ENCODE data around the gene KY. TPM values are rescaled to one million over a fixed set of nuclear protein-coding genes. Genes with fewer than 3 reads are reported as not detected.

Gene KY
- total RNA-seq, 1 experiment from 2014 or later, result not detected

DNA sequence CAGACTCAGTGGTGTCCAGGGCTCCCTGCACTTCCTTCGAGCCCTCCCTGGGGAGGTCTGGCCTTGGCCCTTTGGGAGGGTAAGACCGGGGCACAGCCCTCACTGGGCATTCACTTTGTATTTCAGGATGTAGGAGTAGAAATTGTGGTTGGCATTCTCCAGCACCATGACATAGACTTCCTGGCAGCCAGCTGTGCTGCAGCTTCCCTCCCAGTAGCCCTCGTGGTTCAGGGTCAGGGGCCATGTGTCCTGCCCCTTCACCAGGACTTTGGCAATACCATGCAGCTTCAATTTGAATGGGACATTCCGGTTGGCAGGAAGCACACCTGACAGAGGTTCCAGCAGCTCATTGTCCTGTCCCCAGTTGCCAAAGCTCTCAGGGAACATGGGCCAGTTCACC, 47.3 kb downstream of the KY start:
- H3K4me3 ChIP-seq (ENCODE audit: low read depth, low read length, poor library complexity, severe bottlenecking), result no peak overlapping the region
- DNase-seq (ENCODE audit: low spot score), result no peak
- ChIA-PET CTCF (no interaction called here), POLR2A (ENCODE audit: low non-redundant PET) (no interaction called here)
- peaks cover 20% of the 10 kb centered on the region for H3K4me1 ChIP-seq (ENCODE audit: insufficient read depth, low read length, poor library complexity, severe bottlenecking)
- TF ChIP-seq, protein P1, sequence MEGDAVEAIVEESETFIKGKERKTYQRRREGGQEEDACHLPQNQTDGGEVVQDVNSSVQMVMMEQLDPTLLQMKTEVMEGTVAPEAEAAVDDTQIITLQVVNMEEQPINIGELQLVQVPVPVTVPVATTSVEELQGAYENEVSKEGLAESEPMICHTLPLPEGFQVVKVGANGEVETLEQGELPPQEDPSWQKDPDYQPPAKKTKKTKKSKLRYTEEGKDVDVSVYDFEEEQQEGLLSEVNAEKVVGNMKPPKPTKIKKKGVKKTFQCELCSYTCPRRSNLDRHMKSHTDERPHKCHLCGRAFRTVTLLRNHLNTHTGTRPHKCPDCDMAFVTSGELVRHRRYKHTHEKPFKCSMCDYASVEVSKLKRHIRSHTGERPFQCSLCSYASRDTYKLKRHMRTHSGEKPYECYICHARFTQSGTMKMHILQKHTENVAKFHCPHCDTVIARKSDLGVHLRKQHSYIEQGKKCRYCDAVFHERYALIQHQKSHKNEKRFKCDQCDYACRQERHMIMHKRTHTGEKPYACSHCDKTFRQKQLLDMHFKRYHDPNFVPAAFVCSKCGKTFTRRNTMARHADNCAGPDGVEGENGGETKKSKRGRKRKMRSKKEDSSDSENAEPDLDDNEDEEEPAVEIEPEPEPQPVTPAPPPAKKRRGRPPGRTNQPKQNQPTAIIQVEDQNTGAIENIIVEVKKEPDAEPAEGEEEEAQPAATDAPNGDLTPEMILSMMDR (conservative IDR thresholded peaks at IDR 0.05; ENCODE audit: low read depth, low read length), result no peak
- TF ChIP-seq EZH2 (IDR thresholded peaks at IDR 0.05; ENCODE audit: borderline replicate concordance, low read depth, low read length, poor library complexity, severe bottlenecking), result no peak
- no peak overlapping the region for H3K27ac ChIP-seq (ENCODE audit: low read depth, low read length, poor library complexity, severe bottlenecking)
- no TSS peak for BruUV-seq (replicated peaks)
- H3K27me3 ChIP-seq (replicated peaks; ENCODE audit: insufficient read depth, low read depth, low read length, poor library complexity), result peaks cover 7% of the 10 kb centered on the region
- no peaks in the 10 kb centered on the region for H3K9me3 ChIP-seq (ENCODE audit: low read depth, low read length, poor library complexity, severe bottlenecking)
- intact Hi-C loops (cut with micrococcal nuclease; ENCODE audit: unreplicated experiment), result loop anchor here (5.0 kb wide), 1 partner anchor 899 kb away; no protein-coding TSS in a partner anchor
- no peaks in the 10 kb centered on the region for H3K36me3 ChIP-seq (ENCODE audit: insufficient read depth, low read length, poor library complexity, severe bottlenecking)

DNA sequence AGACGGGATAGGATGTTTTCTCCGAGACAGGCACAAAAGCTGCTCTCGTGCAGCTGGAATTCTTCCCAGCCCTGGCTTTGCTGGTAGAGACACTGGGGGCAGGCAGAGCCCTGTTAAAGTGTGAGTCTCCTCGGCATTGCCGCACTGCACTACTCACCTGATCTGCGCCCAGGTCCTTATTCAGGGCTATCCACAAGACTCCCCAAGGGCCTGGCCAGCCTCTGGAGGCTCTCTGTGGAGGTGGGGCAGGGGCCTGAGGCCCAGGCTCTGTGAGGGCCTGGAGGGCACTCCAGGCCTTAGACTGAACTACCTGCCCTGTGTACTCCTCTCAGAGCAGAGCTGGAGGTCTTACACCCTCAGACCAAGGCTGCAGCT, 48.4 kb downstream of the KY start:
- BruUV-seq (replicated peaks), result no TSS peak
- TF ChIP-seq, protein P1 (conservative IDR thresholded peaks at IDR 0.05; ENCODE audit: low read depth, low read length), result no peak
- TF ChIP-seq EZH2 (IDR thresholded peaks at IDR 0.05; ENCODE audit: borderline replicate concordance, low read depth, low read length, poor library complexity, severe bottlenecking), result no peak
- DNase-seq (ENCODE audit: low spot score), result no peak
- Histone ChIP-seq H3K4me3 (ENCODE audit: low read depth, low read length, poor library complexity, severe bottlenecking) (no peak overlapping the region), H3K4me1 (ENCODE audit: insufficient read depth, low read length, poor library complexity, severe bottlenecking) (peaks cover 20% of the 10 kb centered on the region), H3K36me3 (ENCODE audit: insufficient read depth, low read length, poor library complexity, severe bottlenecking) (no peaks in the 10 kb centered on the region), H3K9me3 (ENCODE audit: low read depth, low read length, poor library complexity, severe bottlenecking) (no peaks in the 10 kb centered on the region), H3K27me3 (replicated peaks; ENCODE audit: insufficient read depth, low read depth, low read length, poor library complexity) (peaks cover 7% of the 10 kb centered on the region), H3K27ac (ENCODE audit: low read depth, low read length, poor library complexity, severe bottlenecking) (no peak overlapping the region)
- intact Hi-C loops (cut with micrococcal nuclease; ENCODE audit: unreplicated experiment), result loop anchor here (5.0 kb wide), 1 partner anchor 900 kb away; no protein-coding TSS in a partner anchor
- POLR2A ChIA-PET (ENCODE audit: low non-redundant PET), result no interaction called here
- CTCF ChIA-PET, result no interaction called here

DNA sequence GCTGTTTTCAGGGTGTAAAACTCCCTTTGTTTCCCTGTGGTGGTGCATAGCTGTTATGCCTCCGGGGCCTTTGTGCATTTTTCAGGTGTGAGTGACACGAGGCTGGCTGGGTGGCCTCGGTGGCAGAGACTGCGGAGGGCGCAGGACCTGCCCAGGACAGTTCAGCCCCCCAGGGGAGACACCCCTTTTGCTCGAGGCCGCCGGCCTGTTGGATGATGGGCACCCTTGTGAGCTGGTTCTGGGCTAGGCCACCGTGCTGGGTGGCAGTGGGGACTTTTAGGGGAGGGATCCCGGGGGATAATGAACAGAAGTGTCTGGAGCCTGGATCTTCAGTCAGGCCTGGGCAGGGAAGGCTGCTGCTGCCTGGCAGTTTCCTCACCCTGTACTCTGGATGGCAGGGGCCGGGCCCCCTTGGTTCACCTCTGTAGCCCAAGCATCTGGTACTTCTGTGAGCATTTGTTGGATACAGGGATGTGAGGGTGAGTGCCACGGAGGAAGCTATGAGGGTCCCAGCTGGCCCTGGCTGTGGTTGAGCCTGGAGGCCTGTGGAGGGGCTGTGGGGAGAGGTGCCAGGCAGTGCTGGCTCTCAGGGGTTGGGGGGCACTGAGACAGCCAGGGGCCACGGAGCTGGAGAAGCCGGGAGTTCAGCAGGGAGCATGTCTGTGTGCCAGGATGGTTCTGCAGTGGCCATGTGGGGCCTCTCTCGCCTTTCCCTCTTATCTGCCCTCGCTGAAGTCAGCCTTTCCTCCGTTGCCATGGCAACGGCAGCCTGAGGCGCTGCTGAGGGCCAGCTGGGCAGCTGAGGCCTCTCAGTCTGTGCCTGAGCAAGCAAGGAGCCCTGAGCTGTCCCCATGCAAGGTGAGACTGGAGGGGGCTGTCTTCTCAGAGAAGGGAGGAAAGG, 49.0 kb downstream of the KY start:
- ChIA-PET POLR2A (ENCODE audit: low non-redundant PET) (no interaction called here), CTCF (interaction anchor here (1.0 to 1.5 kb wide), 2 partner anchors 50 to 193 kb away, joined by 4 to 5 read pairs; partner anchors contain the start of gene EPHB1)
- no peak overlapping the region for H3K27ac ChIP-seq (ENCODE audit: low read depth, low read length, poor library complexity, severe bottlenecking)
- no peak for DNase-seq (ENCODE audit: low spot score)
- H3K4me3 ChIP-seq (ENCODE audit: low read depth, low read length, poor library complexity, severe bottlenecking), result no peak overlapping the region
- TF ChIP-seq, protein P1 (conservative IDR thresholded peaks at IDR 0.05; ENCODE audit: low read depth, low read length), result no peak
- no peak for TF ChIP-seq EZH2 (IDR thresholded peaks at IDR 0.05; ENCODE audit: borderline replicate concordance, low read depth, low read length, poor library complexity, severe bottlenecking)
- H3K27me3 ChIP-seq (replicated peaks; ENCODE audit: insufficient read depth, low read depth, low read length, poor library complexity), result peaks cover 7% of the 10 kb centered on the region
- H3K9me3 ChIP-seq (ENCODE audit: low read depth, low read length, poor library complexity, severe bottlenecking), result no peaks in the 10 kb centered on the region
- H3K4me1 ChIP-seq (ENCODE audit: insufficient read depth, low read length, poor library complexity, severe bottlenecking), result peaks cover 20% of the 10 kb centered on the region
- no peaks in the 10 kb centered on the region for H3K36me3 ChIP-seq (ENCODE audit: insufficient read depth, low read length, poor library complexity, severe bottlenecking)
- no TSS peak for BruUV-seq (replicated peaks)
- intact Hi-C loops (cut with micrococcal nuclease; ENCODE audit: unreplicated experiment), result loop anchor here (1.0 to 5.0 kb wide), 5 partner anchors 40 to 1293 kb away; partner anchors contain the start of gene EPHB1
